K562 (cell line): ENCODE data around the gene POSTN. TPM values are rescaled to one million over a fixed set of nuclear protein-coding genes. Genes with fewer than 3 reads are reported as not detected.

Experiments
- ATAC-seq: fragments of 200-7000 bp; cut with Tn5 transposase; 3 replicates; pipeline ENCODE4 v1.9.1; 2020; ENCODE audit warnings: moderate library complexity
- Bru-seq: library from RNA; stranded (reverse); fragments of 400-500 nt; gene quantifications from one replicate; lab custom pipeline; 2021; lab: Mats Ljungman, UMichigan
- BruChase-seq, 2 experiments: library from RNA; stranded (reverse); fragments of 400-500 nt; gene quantifications; one replicate each; lab custom pipeline; 2021; lab: Mats Ljungman, UMichigan
- BruUV-seq: library from RNA; stranded (reverse); fragments of 400-500 nt; replicated peaks from 2 replicates; lab custom pipeline; 2021; lab: Mats Ljungman, UMichigan
- CTCF ChIA-PET: fragments of 300-600 bp; formaldehyde crosslinking; extraction: SDS; loops from one replicate; lab custom pipeline; 2021; ENCODE audit warnings: low intra/inter-chr PET ratio; lab: Yijun Ruan, JAX
- POLR2A ChIA-PET: fragments of 300-600, 350-650 bp; sonication (Branson Sonifier 250); formaldehyde crosslinking; extraction: SDS; loops from one replicate; lab custom pipeline; 2021; ENCODE audit warnings: antibody characterized with exemption, inconsistent platforms; lab: Yijun Ruan, JAX
- DNase-seq, 4 experiments: peaks; one replicate each; pipeline versions ENCODE4 v3.0.0 to v3.0.0-alpha.2; 2011 to 2018; ENCODE audit warnings: low spot score in 3 of 4, mixed read lengths in 3 of 4; ENCODE audit errors: extremely low read depth in 1 of 4
- FAIRE-seq: peaks from 2 replicates; lab custom pipeline; 2011; peaks lifted over from hg19 to GRCh38; lab: Jason Lieb, UNC
- H2AFZ ChIP-seq: 2 replicates; pipeline ENCODE4 v1.6.0; 2011; ENCODE audit warnings: low read depth, low read length, control low read depth, inconsistent platforms
- H3K27ac ChIP-seq: fragments of 200-600 bp; 3 replicates; pipeline ENCODE4 v1.8.0; 2011; ENCODE audit warnings: low read depth, mild to moderate bottlenecking, control low read depth, inconsistent platforms, low read length, moderate library complexity, mixed read lengths; ENCODE audit errors: extremely low read depth
- H3K27me3 ChIP-seq, 2 experiments: fragments of 300-600 bp in 1 of 2; 2 replicates in 1 of 2; 3 replicates in 1 of 2; pipeline versions ENCODE4 v1.6.0 to v1.8.0; 2011; ENCODE audit warnings: inconsistent platforms in 2 of 2, low read length in 2 of 2, mild to moderate bottlenecking in 1 of 2, mixed read lengths in 1 of 2, moderate library complexity in 1 of 2; ENCODE audit not compliant: control insufficient read depth in 2 of 2, insufficient read depth in 2 of 2
- H3K36me3 ChIP-seq: fragments of 300-600 bp; 3 replicates; pipeline ENCODE4 v1.8.0; 2011; ENCODE audit warnings: mild to moderate bottlenecking, low read length, inconsistent platforms; ENCODE audit not compliant: control insufficient read depth, insufficient read depth
- H3K4me1 ChIP-seq, 2 experiments: fragments of 200-600 bp in 1 of 2; replicated peaks in 1 of 2; 2 replicates in 1 of 2; 3 replicates in 1 of 2; pipeline versions ENCODE4 v1.5.1 to v1.8.0; 2011; ENCODE audit warnings: inconsistent platforms in 2 of 2, low read length in 2 of 2, mild to moderate bottlenecking in 1 of 2, mixed read lengths in 1 of 2, moderate library complexity in 1 of 2; ENCODE audit not compliant: control insufficient read depth in 2 of 2, insufficient read depth in 2 of 2
- H3K4me2 ChIP-seq: 2 replicates; pipeline ENCODE4 v1.6.1; 2011; ENCODE audit warnings: low read length, control low read depth, inconsistent platforms, mixed read lengths; ENCODE audit not compliant: insufficient read depth
- H3K4me3 ChIP-seq: fragments of 200-600 bp; sonication (generic), shearing (Covaris generic); 2 replicates; pipeline ENCODE4 v1.5.1; 2016; ENCODE audit warnings: control low read depth, inconsistent platforms
- H3K79me2 ChIP-seq: fragments of 200-600 bp; 3 replicates; pipeline ENCODE4 v1.8.0; 2011; ENCODE audit warnings: low read length, inconsistent platforms; ENCODE audit not compliant: control insufficient read depth, insufficient read depth
- H3K9ac ChIP-seq, 2 experiments: 2 replicates each; pipeline versions ENCODE4 v1.6.0 to v1.6.1; 2011; ENCODE audit warnings: low read depth in 2 of 2, low read length in 2 of 2, control low read depth in 1 of 2, inconsistent platforms in 1 of 2, mild to moderate bottlenecking in 1 of 2, mixed read lengths in 1 of 2; ENCODE audit not compliant: insufficient read depth in 1 of 2
- H3K9me1 ChIP-seq: one replicate; pipeline ENCODE4 v1.6.0; 2011; ENCODE audit warnings: inconsistent platforms, mild to moderate bottlenecking, low read length, moderate library complexity; ENCODE audit not compliant: control insufficient read depth, insufficient read depth
- H3K9me3 ChIP-seq: replicated peaks from 2 replicates; pipeline ENCODE4 v1.5.1; 2011; ENCODE audit warnings: low read depth, low read length, inconsistent platforms; ENCODE audit not compliant: control insufficient read depth, insufficient read depth
- H4K20me1 ChIP-seq: replicated peaks from 2 replicates; pipeline ENCODE4 v1.6.1; 2011; ENCODE audit warnings: low read length, inconsistent platforms, mixed read lengths; ENCODE audit not compliant: control insufficient read depth, insufficient read depth
- BRD4 ChIP-seq: fragments of 200-600 bp; sonication (generic); IDR thresholded peaks from 2 replicates; pipeline ENCODE4 v1.6.1; 2017; ENCODE audit warnings: inconsistent platforms
- DPF2 ChIP-seq: fragments of 450-650 bp; IDR thresholded peaks from 2 replicates; pipeline ENCODE4 v1.6.1; 2016
- EGR1 ChIP-seq: fragments of 450-650 bp; conservative IDR thresholded peaks from 2 replicates; pipeline ENCODE4 v1.6.1; 2017; ENCODE audit warnings: mild to moderate bottlenecking
- ESRRB ChIP-seq: fragments of 250-450 bp; sonication (Bioruptor Pico); IDR thresholded peaks from 2 replicates; pipeline ENCODE4 v1.5.0; 2020; ENCODE audit warnings: mild to moderate bottlenecking, moderate library complexity, borderline replicate concordance
- ETV6 ChIP-seq, 3 experiments: fragments of 150-350 bp in 1 of 3; sonication (generic) in 1 of 3; formaldehyde crosslinking in 1 of 3; IDR thresholded peaks; 2 replicates each; pipeline versions ENCODE4 v1.6.1 to v1.8.0; 2014 to 2022; ENCODE audit warnings: borderline replicate concordance in 2 of 3, low read depth in 2 of 3, antibody characterized with exemption in 1 of 3, low read length in 1 of 3, mild to moderate bottlenecking in 1 of 3, missing genetic modification reagents in 1 of 3
- HIVEP1 ChIP-seq: fragments of 250-450 bp; sonication (Bioruptor Pico); IDR thresholded peaks from 2 replicates; pipeline ENCODE4 v1.4.0; 2020; ENCODE audit warnings: mild to moderate bottlenecking
- HMG20A ChIP-seq: fragments of 450-650 bp; formaldehyde crosslinking; conservative IDR thresholded peaks from 2 replicates; pipeline ENCODE4 v1.4.0; 2020; ENCODE audit warnings: mild to moderate bottlenecking, mixed read lengths
- MYBL2 ChIP-seq, 2 experiments: fragments of 450-650 bp in 1 of 2; sonication (generic) in 1 of 2; formaldehyde crosslinking in 1 of 2; IDR thresholded peaks; 2 replicates each; pipeline versions ENCODE4 v1.6.1 to v1.8.1; 2017 to 2022; ENCODE audit warnings: borderline replicate concordance in 1 of 2, inconsistent platforms in 1 of 2, low read depth in 1 of 2, mild to moderate bottlenecking in 1 of 2, missing genetic modification reagents in 1 of 2, moderate library complexity in 1 of 2
- PTTG1 ChIP-seq: fragments of 450-650 bp; IDR thresholded peaks from 2 replicates; pipeline ENCODE4 v1.6.1; 2016; ENCODE audit warnings: low read depth, mild to moderate bottlenecking, missing genetic modification characterization, missing compliant biosample characterization
- TCFL5 ChIP-seq: fragments of 250-450 bp; sonication (Bioruptor Pico); conservative IDR thresholded peaks from 2 replicates; pipeline ENCODE4 v1.6.1; 2021; ENCODE audit warnings: mild to moderate bottlenecking, moderate library complexity, matching md5 sums
- ZNF589 ChIP-seq: fragments of 200-800 bp; sonication (Bioruptor generic); IDR thresholded peaks from 2 replicates; pipeline ENCODE4 v1.6.1; 2016; ENCODE audit warnings: low read depth, missing genetic modification characterization, missing compliant biosample characterization
- ZNF830 ChIP-seq: fragments of 250-450 bp; sonication (Bioruptor Pico); IDR thresholded peaks from 2 replicates; pipeline ENCODE4 v1.5.0; 2021; ENCODE audit warnings: mild to moderate bottlenecking
- WGBS: fragments of 100-300 bp; shearing (Covaris generic); methylation state at CpG from one replicate; pipeline ENCODE4 v1.1.6; 2016; ENCODE audit warnings: low coverage, mixed read lengths; ENCODE audit not compliant: insufficient coverage; ENCODE audit errors: missing lambda C conversion rate; 5-methylcytosine and 5-hydroxymethylcytosine counted together
- in situ Hi-C: fragments of 300-500 bp; cut with MboI; formaldehyde crosslinking; loops from 4 replicates; pipeline ENCODE4 v1.15.0; 2018; ENCODE audit warnings: inconsistent platforms, mixed read lengths
- intact Hi-C: fragments of 100-400 bp; cut with micrococcal nuclease; formaldehyde crosslinking; loops from 2 replicates; pipeline ENCODE4 v1.14.2; 2022
- long read RNA-seq, 3 experiments: library from polyadenylated mRNA in 2 of 3; library from RNA in 1 of 3; unstranded in 2 of 3; stranded (forward) in 1 of 3; transcript quantifications; one replicate each; pipeline ENCODE4 v2.0.0, GENCODE V29; 2019 to 2022
- polyA minus RNA-seq, 3 experiments: library from RNA; depleted of rRNA, polyadenylated mRNA; stranded (reverse); fragments of >200 nt; gene quantifications; 2 replicates each; pipeline ENCODE4 v1.2.3, GENCODE V29; 2011
- polyA plus RNA-seq, 8 experiments: library from polyadenylated mRNA; depleted of rRNA in 4 of 8; stranded (reverse) in 5 of 8; unstranded in 3 of 8; fragments of >200 nt; fragmentation: Nextera tagmentation in 2 of 8; fragmentation: Illumina TruSeq in 1 of 8; extraction: Ambion mirVana in 2 of 8; extraction: Trizol in 1 of 8; gene quantifications; 2 replicates each; pipeline versions ENCODE4 v1.2.1 to v1.2.3, GENCODE V29; 2011 to 2014; ENCODE audit warnings: inconsistent platforms in 1 of 8, missing spikeins in 1 of 8
- total RNA-seq, 7 experiments: library from RNA; depleted of rRNA in 6 of 7; stranded (reverse); fragments of >200 nt in 6 of 7; fragmentation: Illumina TruSeq in 2 of 7; extraction: Trizol in 2 of 7; gene quantifications; 2 replicates each; pipeline versions ENCODE4 v1.2.1 to v1.2.3, GENCODE V29; 2011 to 2021; ENCODE audit warnings: low replicate concordance in 1 of 7
- TF ChIP-seq, protein P1 (sequence below): sonication (generic); formaldehyde crosslinking; IDR thresholded peaks from 2 replicates; pipeline ENCODE4 v1.8.1; 2023; ENCODE audit warnings: mild to moderate bottlenecking, missing genetic modification reagents, moderate library complexity
- TF ChIP-seq, protein P2 (sequence below): sonication (generic); IDR thresholded peaks from 2 replicates; pipeline ENCODE4 v1.6.1; 2016

POSTN gene, protein sequence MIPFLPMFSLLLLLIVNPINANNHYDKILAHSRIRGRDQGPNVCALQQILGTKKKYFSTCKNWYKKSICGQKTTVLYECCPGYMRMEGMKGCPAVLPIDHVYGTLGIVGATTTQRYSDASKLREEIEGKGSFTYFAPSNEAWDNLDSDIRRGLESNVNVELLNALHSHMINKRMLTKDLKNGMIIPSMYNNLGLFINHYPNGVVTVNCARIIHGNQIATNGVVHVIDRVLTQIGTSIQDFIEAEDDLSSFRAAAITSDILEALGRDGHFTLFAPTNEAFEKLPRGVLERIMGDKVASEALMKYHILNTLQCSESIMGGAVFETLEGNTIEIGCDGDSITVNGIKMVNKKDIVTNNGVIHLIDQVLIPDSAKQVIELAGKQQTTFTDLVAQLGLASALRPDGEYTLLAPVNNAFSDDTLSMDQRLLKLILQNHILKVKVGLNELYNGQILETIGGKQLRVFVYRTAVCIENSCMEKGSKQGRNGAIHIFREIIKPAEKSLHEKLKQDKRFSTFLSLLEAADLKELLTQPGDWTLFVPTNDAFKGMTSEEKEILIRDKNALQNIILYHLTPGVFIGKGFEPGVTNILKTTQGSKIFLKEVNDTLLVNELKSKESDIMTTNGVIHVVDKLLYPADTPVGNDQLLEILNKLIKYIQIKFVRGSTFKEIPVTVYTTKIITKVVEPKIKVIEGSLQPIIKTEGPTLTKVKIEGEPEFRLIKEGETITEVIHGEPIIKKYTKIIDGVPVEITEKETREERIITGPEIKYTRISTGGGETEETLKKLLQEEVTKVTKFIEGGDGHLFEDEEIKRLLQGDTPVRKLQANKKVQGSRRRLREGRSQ
- total RNA-seq (2011; cell fraction: chromatin; rRNA removed; ENCODE audit: low replicate concordance) = not detected in 2 replicates
- not detected in 2 replicates for total RNA-seq (2011; cell fraction: nucleolus; rRNA removed)
- not detected in 2 replicates for total RNA-seq (2011; cell fraction: nucleoplasm; rRNA removed)
- not detected in 2 replicates for total RNA-seq (2014; rRNA removed)
- total RNA-seq (2014; rRNA removed; fragmentation: Illumina TruSeq; extraction: Trizol) = not detected in 2 replicates
- total RNA-seq (2015; rRNA removed; fragmentation: Illumina TruSeq; extraction: Trizol) = not detected in 2 replicates
- 0.04 and 0.13 TPM in 2 replicates for total RNA-seq (2021)
- not detected in 2 replicates for polyA plus RNA-seq (2011; rRNA removed)
- polyA plus RNA-seq (2011; cell fraction: cytosol; rRNA removed) = not detected in 2 replicates
- not detected in 2 replicates for polyA plus RNA-seq (2011; cell fraction: nucleus; rRNA removed)
- polyA plus RNA-seq (2012) = not detected in 2 replicates
- not detected in 2 replicates for polyA plus RNA-seq (2014; fragmentation: Illumina TruSeq; extraction: Trizol)
- not detected for polyA plus RNA-seq (2014; fragmentation: Nextera tagmentation; extraction: Ambion mirVana)
- polyA plus RNA-seq (2014; rRNA removed) = 0.01 TPM in 1 of 2 replicates, not detected in the other
- polyA minus RNA-seq (2011; rRNA and poly(A)+ RNA removed) = not detected in 2 replicates
- polyA minus RNA-seq (2011; cell fraction: cytosol; rRNA and poly(A)+ RNA removed) = not detected in 2 replicates
- not detected in 2 replicates for polyA minus RNA-seq (2011; cell fraction: nucleus; rRNA and poly(A)+ RNA removed)
- percentile 3 among the genes with signal in this experiment for Bru-seq, nascent RNA
- BruChase-seq, experiment 1, labeled RNA remaining after a 2-hour chase = percentile 5 among the genes with signal in this experiment
- percentile 11 among the genes with signal in this experiment for BruChase-seq, experiment 2, labeled RNA remaining after a 6-hour chase
- long read RNA-seq, experiment 1 = 0 reads
- long read RNA-seq, experiment 2 = 0 reads
- long read RNA-seq, experiment 3 = 0 reads

DNA sequence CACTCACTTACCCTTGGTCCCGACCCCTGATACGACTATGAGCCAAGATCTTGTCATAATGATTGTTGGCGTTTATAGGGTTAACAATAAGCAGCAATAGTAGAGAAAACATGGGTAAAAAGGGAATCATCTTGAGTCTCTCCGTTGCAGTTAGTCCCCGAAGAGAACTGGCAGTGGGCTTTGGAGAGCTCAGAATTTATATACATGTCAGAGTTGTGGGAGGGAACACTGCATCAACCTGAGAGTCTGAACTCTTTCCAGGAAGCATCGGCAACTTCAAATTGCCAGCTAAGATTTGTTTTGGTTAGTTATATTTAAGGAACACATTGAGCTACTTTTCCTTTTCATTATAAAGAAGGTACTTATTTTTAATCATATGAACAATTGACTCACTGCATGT, at the start of gene POSTN:
POSTN (minus strand) TSS at position 172 of the 400 bp plus-strand sequence; CDS start at position 130, 42 bp downstream.
- CTCF ChIA-PET = interaction anchor here (0.7 kb wide), 1 partner anchor 938 kb away, joined by 3 read pairs; no protein-coding TSS in a partner anchor
- no peaks in the 10 kb centered on the region for H4K20me1 ChIP-seq
- no TSS peak for BruUV-seq
- H3K27ac ChIP-seq = no peak within 1 kb of the TSS
- no peak within 1 kb of the TSS for H3K4me2 ChIP-seq
- no peak within 1 kb of the TSS for H3K9ac ChIP-seq
- WGBS = 0% methylated on average over 6 of the region's 6 CpGs
- DNase-seq = no peak
- FAIRE-seq = no peak
- H3K4me3 ChIP-seq = no peak within 1 kb of the TSS
- no peaks in the 10 kb centered on the region for H3K36me3 ChIP-seq
- no peaks in the 10 kb centered on the region for H3K27me3 ChIP-seq
- in situ Hi-C loops = no loop called here
- H3K79me2 ChIP-seq = no peaks in the 10 kb centered on the region
- ATAC-seq = no peak
- H2AFZ ChIP-seq = no peak within 1 kb of the TSS
- H3K4me1 ChIP-seq = no peaks in the 10 kb centered on the region
- intact Hi-C loops = no loop called here
- H3K9me3 ChIP-seq = no peaks in the 10 kb centered on the region
- POLR2A ChIA-PET = no interaction called here
- no peaks in the 10 kb centered on the region for H3K9me1 ChIP-seq
- TF ChIP-seq, protein P1, sequence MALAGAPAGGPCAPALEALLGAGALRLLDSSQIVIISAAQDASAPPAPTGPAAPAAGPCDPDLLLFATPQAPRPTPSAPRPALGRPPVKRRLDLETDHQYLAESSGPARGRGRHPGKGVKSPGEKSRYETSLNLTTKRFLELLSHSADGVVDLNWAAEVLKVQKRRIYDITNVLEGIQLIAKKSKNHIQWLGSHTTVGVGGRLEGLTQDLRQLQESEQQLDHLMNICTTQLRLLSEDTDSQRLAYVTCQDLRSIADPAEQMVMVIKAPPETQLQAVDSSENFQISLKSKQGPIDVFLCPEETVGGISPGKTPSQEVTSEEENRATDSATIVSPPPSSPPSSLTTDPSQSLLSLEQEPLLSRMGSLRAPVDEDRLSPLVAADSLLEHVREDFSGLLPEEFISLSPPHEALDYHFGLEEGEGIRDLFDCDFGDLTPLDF = no peak
- no peak for TF ChIP-seq TCFL5 (CRISPR knock-in tag)
- TF ChIP-seq BRD4 = no peak
- no peak for TF ChIP-seq ZNF830 (CRISPR knock-in tag)
- no peak for TF ChIP-seq DPF2
- no peak for TF ChIP-seq MYBL2 (IDR thresholded peaks at IDR 0.05; ENCODE audit: low read depth)
- no peak for TF ChIP-seq MYBL2 (CRISPR knock-in tag; IDR thresholded peaks at IDR 0.05; ENCODE audit: borderline replicate concordance)
- no peak for TF ChIP-seq PTTG1 (tag)
- no peak for TF ChIP-seq HIVEP1 (CRISPR knock-in tag)
- TF ChIP-seq ZNF589 = no peak
- no peak for TF ChIP-seq ETV6 (IDR thresholded peaks at IDR 0.05; ENCODE audit: borderline replicate concordance in 1 of 2, low read depth in 2 of 2, low read length in 1 of 2)
- no peak for TF ChIP-seq ETV6 (CRISPR knock-in tag; IDR thresholded peaks at IDR 0.05; ENCODE audit: borderline replicate concordance)
- TF ChIP-seq, protein P2, sequence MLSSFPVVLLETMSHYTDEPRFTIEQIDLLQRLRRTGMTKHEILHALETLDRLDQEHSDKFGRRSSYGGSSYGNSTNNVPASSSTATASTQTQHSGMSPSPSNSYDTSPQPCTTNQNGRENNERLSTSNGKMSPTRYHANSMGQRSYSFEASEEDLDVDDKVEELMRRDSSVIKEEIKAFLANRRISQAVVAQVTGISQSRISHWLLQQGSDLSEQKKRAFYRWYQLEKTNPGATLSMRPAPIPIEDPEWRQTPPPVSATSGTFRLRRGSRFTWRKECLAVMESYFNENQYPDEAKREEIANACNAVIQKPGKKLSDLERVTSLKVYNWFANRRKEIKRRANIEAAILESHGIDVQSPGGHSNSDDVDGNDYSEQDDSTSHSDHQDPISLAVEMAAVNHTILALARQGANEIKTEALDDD = no peak
- TF ChIP-seq ESRRB (CRISPR knock-in tag) = no peak
- no peak for TF ChIP-seq HMG20A
- no peak for TF ChIP-seq EGR1
